Smooth muscle cell (in vitro differentiated cells): ENCODE measurements around the gene ZFP92. TPM values are rescaled to one million over a fixed set of nuclear protein-coding genes. Genes with fewer than 3 reads are reported as not detected.

Experiments
- DNase-seq: peaks from one replicate; lab custom pipeline; 2025; ENCODE audit not compliant: unreplicated experiment; lab: John Stamatoyannopoulos, UW
- H2AFZ ChIP-seq: fragments of 200-600 bp; sonication (generic); 2 replicates; pipeline ENCODE4 v1.6.0; 2016; ENCODE audit warnings: antibody characterized with exemption, low read depth, mild to moderate bottlenecking
- H3F3A ChIP-seq: fragments of 200-600 bp; sonication (generic); 2 replicates; pipeline ENCODE4 v1.6.0; 2017; ENCODE audit warnings: antibody characterized with exemption, low read depth
- H3K27ac ChIP-seq: fragments of 200-600 bp; sonication (generic); 2 replicates; pipeline ENCODE4 v1.5.1; 2016; ENCODE audit warnings: low read depth, mild to moderate bottlenecking
- H3K27me3 ChIP-seq: fragments of 200-600 bp; sonication (generic); 2 replicates; pipeline ENCODE4 v1.6.1; 2016; ENCODE audit warnings: low read depth, mild to moderate bottlenecking
- H3K36me3 ChIP-seq: fragments of 200-600 bp; sonication (generic); 2 replicates; pipeline ENCODE4 v1.5.1; 2016; ENCODE audit warnings: low read depth
- H3K4me1 ChIP-seq: fragments of 200-600 bp; sonication (generic); 2 replicates; pipeline ENCODE4 v1.5.1; 2016; ENCODE audit warnings: low read depth
- H3K4me2 ChIP-seq: fragments of 200-600 bp; sonication (generic); 2 replicates; pipeline ENCODE4 v1.6.0; 2016; ENCODE audit warnings: mild to moderate bottlenecking
- H3K4me3 ChIP-seq: fragments of 200-600 bp; sonication (generic); 2 replicates; pipeline ENCODE4 v1.5.1; 2016; ENCODE audit warnings: mild to moderate bottlenecking
- H3K79me2 ChIP-seq: fragments of 200-600 bp; sonication (generic); 2 replicates; pipeline ENCODE4 v1.6.0; 2016; ENCODE audit warnings: low read depth, mild to moderate bottlenecking
- H3K9ac ChIP-seq: fragments of 200-600 bp; sonication (generic); 2 replicates; pipeline ENCODE4 v1.6.0; 2016; ENCODE audit warnings: low read depth
- H3K9me3 ChIP-seq: fragments of 200-600 bp; sonication (generic); replicated peaks from 2 replicates; pipeline ENCODE4 v1.5.1; 2016; ENCODE audit warnings: low read depth
- H4K20me1 ChIP-seq: fragments of 200-600 bp; sonication (generic); 2 replicates; pipeline ENCODE4 v1.6.0; 2016; ENCODE audit warnings: low read depth
- CTCF ChIP-seq: fragments of 200-600 bp; sonication (generic); IDR thresholded peaks from 2 replicates; pipeline ENCODE4 v1.5.1; 2017; ENCODE audit warnings: borderline replicate concordance, mild to moderate bottlenecking, antibody characterized with exemption; ENCODE audit not compliant: insufficient read depth, poor library complexity, severe bottlenecking
- WGBS: methylation state at CpG from one replicate; pipeline ENCODE4 v1.1.7; 2016; ENCODE audit warnings: low lambda C conversion rate; 5-methylcytosine and 5-hydroxymethylcytosine counted together
- polyA plus RNA-seq: library from polyadenylated mRNA; unstranded; fragments of >200 nt; fragmentation: Nextera tagmentation; extraction: Ambion mirVana; gene quantifications from 2 replicates; pipeline ENCODE4 v1.2.1, GENCODE V29; 2016
- total RNA-seq: library from RNA; depleted of rRNA; stranded (reverse); fragments of >200 nt; gene quantifications from 2 replicates; pipeline ENCODE4 v1.2.3, GENCODE V29; 2014

The ZFP92 gene
- total and polyA plus RNA-seq, 2 experiments from 2014 or later = 0.73 to 1.3 TPM

DNA sequence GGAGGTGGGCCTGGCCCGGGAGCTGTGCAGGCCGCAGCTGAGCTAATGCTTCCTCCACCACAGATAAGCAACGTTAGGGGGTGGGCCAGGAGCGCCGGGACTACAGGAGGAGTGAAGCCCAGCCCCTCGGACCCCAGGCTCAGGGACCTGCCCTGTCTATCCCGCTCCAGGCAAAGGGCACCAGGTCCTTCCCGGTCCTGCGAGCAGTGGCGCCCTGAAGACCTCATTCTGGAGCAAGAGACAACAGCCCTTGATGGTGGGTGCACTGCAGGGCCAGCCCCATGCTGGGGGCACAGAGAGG lies 35.3 kb downstream of the ZFP92 start:
- no peak overlapping the region for H3K4me3 ChIP-seq
- no peaks in the 10 kb centered on the region for H3K36me3 ChIP-seq
- H4K20me1 ChIP-seq = no peaks in the 10 kb centered on the region
- no peak overlapping the region for H3K27ac ChIP-seq
- H2AFZ ChIP-seq = no peak overlapping the region
- WGBS = 73% methylated on average over 10 of the region's 10 CpGs
- no peak for DNase-seq
- H3K79me2 ChIP-seq = no peaks in the 10 kb centered on the region
- TF ChIP-seq CTCF = no peak
- no peaks in the 10 kb centered on the region for H3K9me3 ChIP-seq
- no peak overlapping the region for H3K4me2 ChIP-seq
- no peaks in the 10 kb centered on the region for H3K4me1 ChIP-seq
- H3K27me3 ChIP-seq = no peaks in the 10 kb centered on the region
- H3F3A ChIP-seq = no peaks in the 10 kb centered on the region
- H3K9ac ChIP-seq = no peak overlapping the region

- TF ChIP-seq CTCF = no peak
- no peaks in the 10 kb centered on the region for H3K27me3 ChIP-seq
- H2AFZ ChIP-seq = no peak overlapping the region
- H3K79me2 ChIP-seq = no peaks in the 10 kb centered on the region
- no peak overlapping the region for H3K4me3 ChIP-seq
- no peaks in the 10 kb centered on the region for H3K36me3 ChIP-seq
- H4K20me1 ChIP-seq = no peaks in the 10 kb centered on the region
- no peak overlapping the region for H3K9ac ChIP-seq
- WGBS = 94% methylated on average over 17 of the region's 17 CpGs
- no peak overlapping the region for H3K27ac ChIP-seq
- H3F3A ChIP-seq = no peaks in the 10 kb centered on the region
- H3K9me3 ChIP-seq = no peaks in the 10 kb centered on the region
- no peak for DNase-seq
- no peaks in the 10 kb centered on the region for H3K4me1 ChIP-seq
- no peak overlapping the region for H3K4me2 ChIP-seq
Measured at GRCh38 chrX:153446950-153447580, 35.8 kb downstream of the ZFP92 start.

DNA sequence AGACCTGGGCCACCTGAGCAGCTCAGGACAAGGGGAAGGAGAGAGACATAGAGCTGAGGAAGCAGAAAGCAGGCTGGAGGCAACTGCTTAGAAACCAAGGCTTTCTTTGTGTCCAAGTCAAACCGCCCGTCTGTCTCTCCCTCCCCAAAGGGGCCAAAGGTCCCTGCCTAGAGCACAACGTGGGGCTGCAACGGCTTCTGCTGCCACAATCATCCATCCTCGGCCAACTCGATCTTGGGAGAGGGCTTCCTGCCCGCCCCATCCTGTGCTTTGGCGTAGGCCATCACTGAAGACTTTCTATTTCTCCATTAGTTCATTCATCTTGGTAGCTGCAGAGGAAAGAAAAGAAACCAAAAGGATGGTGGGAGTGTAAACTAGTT lies 36.3 kb downstream of the ZFP92 start:
- no peak for DNase-seq
- H3K4me3 ChIP-seq = no peak overlapping the region
- H3K27me3 ChIP-seq = no peaks in the 10 kb centered on the region
- no peak overlapping the region for H3K9ac ChIP-seq
- no peaks in the 10 kb centered on the region for H3K79me2 ChIP-seq
- H3K4me1 ChIP-seq = no peaks in the 10 kb centered on the region
- no peak overlapping the region for H3K27ac ChIP-seq
- no peaks in the 10 kb centered on the region for H3K36me3 ChIP-seq
- H3K4me2 ChIP-seq = no peak overlapping the region
- no peaks in the 10 kb centered on the region for H3F3A ChIP-seq
- H4K20me1 ChIP-seq = no peaks in the 10 kb centered on the region
- no peaks in the 10 kb centered on the region for H3K9me3 ChIP-seq
- WGBS = 91% methylated on average over 8 of the region's 8 CpGs
- no peak overlapping the region for H2AFZ ChIP-seq
- TF ChIP-seq CTCF = no peak

GRCh38 chrX:153448556-153449367 lies 37.5 kb downstream of the ZFP92 start:
- Histone ChIP-seq H3K9ac (no peak overlapping the region), H3K79me2 (no peaks in the 10 kb centered on the region), H3K4me3 (no peak overlapping the region), H3K27ac (no peak overlapping the region), H3K27me3 (no peaks in the 10 kb centered on the region), H3K9me3 (no peaks in the 10 kb centered on the region), H4K20me1 (no peaks in the 10 kb centered on the region), H3K36me3 (no peaks in the 10 kb centered on the region), H2AFZ (no peak overlapping the region), H3K4me1 (no peaks in the 10 kb centered on the region), H3F3A (no peaks in the 10 kb centered on the region), H3K4me2 (no peak overlapping the region)
- TF ChIP-seq CTCF = no peak
- 88% methylated on average over 21 of the region's 21 CpGs for WGBS
- DNase-seq = no peak
